Mesothelial cell of epicardium (in vitro differentiated cells): ENCODE results near the gene ZFAND4. TPM values are rescaled to one million over a fixed set of nuclear protein-coding genes. Genes with fewer than 3 reads are reported as not detected.
A peak's percentile ranks its signal among the peaks of the same experiment; 100 is the strongest.

ENCODE experiments used
- DNase-seq, 2 experiments: peaks; one replicate each; pipeline ENCODE4 v3.0.0; 2021; ENCODE audit warnings: low spot score in 2 of 2; ENCODE audit not compliant: unreplicated experiment in 2 of 2
- H3K27ac Mint-ChIP-seq: 2 replicates; pipeline ENCODE4 v1.8.0; 2021; ENCODE audit warnings: mixed read lengths
- H3K27me3 Mint-ChIP-seq: 2 replicates; pipeline ENCODE4 v1.8.0; 2021; ENCODE audit warnings: low read depth, mixed read lengths
- H3K36me3 Mint-ChIP-seq: 2 replicates; pipeline ENCODE4 v1.8.0; 2021; ENCODE audit warnings: mixed read lengths
- H3K4me1 Mint-ChIP-seq: 2 replicates; pipeline ENCODE4 v1.8.0; 2021; ENCODE audit warnings: mixed read lengths
- H3K4me3 Mint-ChIP-seq: 2 replicates; pipeline ENCODE4 v1.8.0; 2021; ENCODE audit warnings: mild to moderate bottlenecking, moderate library complexity, mixed read lengths
- H3K9me3 Mint-ChIP-seq: 2 replicates; pipeline ENCODE4 v1.8.0; 2021; ENCODE audit warnings: mixed read lengths
- total RNA-seq: library from RNA; stranded (reverse); gene quantifications from 3 replicates; pipeline ENCODE4 v1.2.1, GENCODE V29; 2021
- TF ChIP-seq, protein P1 (sequence below): fragments of 200-600 bp; sonication (generic); IDR thresholded peaks from one replicate; pipeline ENCODE4 v1.5.0; 2021; ENCODE audit warnings: antibody characterized with exemption; ENCODE audit not compliant: unreplicated experiment

The ZFAND4 gene
- total RNA-seq, 1 donor from 2014 or later, result 20.2 TPM

DNA sequence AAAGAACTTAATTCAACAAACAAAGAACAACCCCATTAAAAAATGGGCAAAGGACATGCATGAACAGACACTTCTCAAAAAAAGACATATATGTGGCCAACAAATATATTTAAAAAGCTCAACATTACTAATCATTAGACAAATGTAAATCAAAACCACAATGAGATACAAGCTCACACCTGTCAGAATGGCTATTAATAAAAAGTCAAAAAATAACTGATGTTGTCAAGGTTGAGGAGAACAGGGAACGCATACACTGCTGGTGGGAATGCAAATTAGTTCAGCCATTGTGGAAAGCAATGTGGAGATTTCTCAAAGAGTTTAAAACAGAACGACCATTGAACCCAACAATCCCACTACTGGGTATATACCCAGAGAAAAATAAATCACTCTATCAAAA, 19.1 kb downstream of the ZFAND4 start:
- Mint-ChIP-seq H3K27me3 (no peaks in the 10 kb centered on the region), H3K36me3 (peaks cover 13% of the 10 kb centered on the region), H3K9me3 (no peaks in the 10 kb centered on the region), H3K4me3 (no peak overlapping the region), H3K4me1 (peaks cover 6% of the 10 kb centered on the region), H3K27ac (no peak overlapping the region)
- TF ChIP-seq, protein P1, sequence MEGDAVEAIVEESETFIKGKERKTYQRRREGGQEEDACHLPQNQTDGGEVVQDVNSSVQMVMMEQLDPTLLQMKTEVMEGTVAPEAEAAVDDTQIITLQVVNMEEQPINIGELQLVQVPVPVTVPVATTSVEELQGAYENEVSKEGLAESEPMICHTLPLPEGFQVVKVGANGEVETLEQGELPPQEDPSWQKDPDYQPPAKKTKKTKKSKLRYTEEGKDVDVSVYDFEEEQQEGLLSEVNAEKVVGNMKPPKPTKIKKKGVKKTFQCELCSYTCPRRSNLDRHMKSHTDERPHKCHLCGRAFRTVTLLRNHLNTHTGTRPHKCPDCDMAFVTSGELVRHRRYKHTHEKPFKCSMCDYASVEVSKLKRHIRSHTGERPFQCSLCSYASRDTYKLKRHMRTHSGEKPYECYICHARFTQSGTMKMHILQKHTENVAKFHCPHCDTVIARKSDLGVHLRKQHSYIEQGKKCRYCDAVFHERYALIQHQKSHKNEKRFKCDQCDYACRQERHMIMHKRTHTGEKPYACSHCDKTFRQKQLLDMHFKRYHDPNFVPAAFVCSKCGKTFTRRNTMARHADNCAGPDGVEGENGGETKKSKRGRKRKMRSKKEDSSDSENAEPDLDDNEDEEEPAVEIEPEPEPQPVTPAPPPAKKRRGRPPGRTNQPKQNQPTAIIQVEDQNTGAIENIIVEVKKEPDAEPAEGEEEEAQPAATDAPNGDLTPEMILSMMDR, result no peak
- no peak for DNase-seq

DNA sequence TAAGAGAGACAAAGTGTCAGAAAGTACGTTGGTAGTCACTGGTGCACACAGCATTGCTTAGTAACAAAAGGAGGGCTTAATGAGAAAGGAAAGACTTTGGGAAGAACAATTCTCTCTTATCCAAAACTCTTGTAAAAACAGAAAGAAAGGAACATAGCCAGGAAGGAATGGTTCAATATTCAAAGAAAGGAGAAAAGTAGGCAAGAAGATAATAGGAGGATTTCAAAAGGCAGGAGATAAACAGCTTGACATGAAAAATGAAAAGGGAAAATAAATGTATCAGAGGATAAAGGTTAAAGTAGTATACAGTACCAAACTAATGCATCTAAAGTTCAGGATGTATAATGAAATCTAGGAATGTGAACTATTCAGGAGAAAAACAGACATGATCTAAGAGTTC, 20.1 kb downstream of the ZFAND4 start:
- TF ChIP-seq, protein P1, result no peak
- no peaks in the 10 kb centered on the region for H3K27me3 Mint-ChIP-seq
- H3K36me3 Mint-ChIP-seq, result peaks cover 14% of the 10 kb centered on the region
- H3K4me3 Mint-ChIP-seq, result no peak overlapping the region
- peak overlapping the region; percentile 3 for H3K27ac Mint-ChIP-seq
- DNase-seq, result no peak
- no peaks in the 10 kb centered on the region for H3K9me3 Mint-ChIP-seq
- H3K4me1 Mint-ChIP-seq, result peaks cover 6% of the 10 kb centered on the region

DNA sequence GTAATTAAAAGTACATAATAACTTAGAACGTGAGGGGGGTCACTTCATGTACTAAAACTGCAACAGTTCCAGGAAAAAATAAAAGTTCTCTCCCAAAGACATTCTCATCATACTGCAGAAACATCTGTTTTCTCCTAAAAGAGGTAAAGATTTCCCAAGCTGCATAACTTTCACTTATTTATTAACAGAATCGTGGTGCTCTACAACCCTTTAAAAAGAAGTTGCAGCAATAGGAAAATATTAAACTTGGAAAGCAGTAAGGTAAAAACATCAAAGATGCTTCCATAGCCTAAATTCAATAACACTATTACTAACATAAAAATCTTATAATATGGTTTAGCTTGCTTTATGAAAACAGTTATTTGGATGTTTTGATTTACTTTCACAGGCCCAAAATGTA, 23.3 kb downstream of the ZFAND4 start:
- TF ChIP-seq, protein P1, result no peak
- H3K27me3 Mint-ChIP-seq, result no peaks in the 10 kb centered on the region
- DNase-seq, result no peak
- peaks cover 17% of the 10 kb centered on the region for H3K36me3 Mint-ChIP-seq
- no peak overlapping the region for H3K4me3 Mint-ChIP-seq
- H3K4me1 Mint-ChIP-seq, result peaks cover 6% of the 10 kb centered on the region
- no peaks in the 10 kb centered on the region for H3K9me3 Mint-ChIP-seq
- H3K27ac Mint-ChIP-seq, result no peak overlapping the region

DNA sequence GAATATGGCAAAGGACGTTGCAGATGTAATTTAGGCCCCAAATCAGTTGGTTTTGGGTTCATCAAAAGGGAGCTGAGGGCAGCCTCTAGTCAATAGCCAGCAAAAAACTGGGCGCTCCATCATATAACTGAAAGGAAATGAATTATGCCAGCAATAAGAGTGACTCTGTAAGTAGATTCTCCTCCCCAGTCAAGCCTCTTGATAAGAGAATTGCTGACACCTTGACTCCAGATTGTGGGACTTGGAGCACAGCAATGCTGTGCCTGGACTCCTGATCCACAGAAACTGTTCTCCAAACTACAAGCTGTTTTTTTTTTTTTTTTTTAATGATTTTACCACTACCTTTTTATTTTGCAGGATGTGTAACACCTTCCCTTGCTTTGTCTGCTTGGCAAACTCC, 25.5 kb downstream of the ZFAND4 start:
- H3K36me3 Mint-ChIP-seq, result peaks cover 19% of the 10 kb centered on the region
- H3K9me3 Mint-ChIP-seq, result no peaks in the 10 kb centered on the region
- no peaks in the 10 kb centered on the region for H3K4me1 Mint-ChIP-seq
- TF ChIP-seq, protein P1, result no peak
- H3K27ac Mint-ChIP-seq, result no peak overlapping the region
- DNase-seq, result no peak
- no peaks in the 10 kb centered on the region for H3K27me3 Mint-ChIP-seq
- H3K4me3 Mint-ChIP-seq, result no peak overlapping the region

DNA sequence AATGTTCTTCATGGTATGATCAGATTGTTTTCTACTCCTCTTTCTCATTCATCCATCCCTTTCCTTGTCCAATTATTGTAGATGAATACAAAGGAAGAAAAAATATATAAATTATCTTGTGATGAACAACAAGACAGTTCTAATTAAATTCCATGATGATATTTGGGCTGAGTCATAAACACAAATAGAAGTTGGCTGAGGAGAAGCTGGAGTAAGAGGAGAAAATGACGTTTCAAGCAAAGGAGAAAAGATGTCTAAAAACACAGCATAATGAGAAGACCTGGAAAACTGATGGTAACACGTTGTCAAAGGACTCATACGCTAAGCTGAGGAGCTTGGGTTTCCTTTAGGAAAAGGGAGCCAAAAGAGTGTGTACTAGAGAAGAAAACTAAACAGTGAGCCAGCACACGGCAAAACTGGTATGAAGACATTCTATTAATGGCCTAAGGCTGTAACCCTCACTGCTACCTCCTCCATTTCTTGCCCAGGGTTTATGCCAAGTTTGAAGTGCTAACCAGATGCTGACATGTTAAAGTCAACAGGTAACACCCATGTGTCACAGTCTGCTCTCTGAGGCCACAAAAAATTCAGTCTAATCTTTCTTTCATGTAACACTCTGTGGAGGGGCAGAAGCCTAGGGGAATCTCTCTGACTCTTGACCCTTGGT, 26.1 kb downstream of the ZFAND4 start:
- Mint-ChIP-seq H3K27ac (no peak overlapping the region), H3K27me3 (no peaks in the 10 kb centered on the region), H3K4me3 (no peak overlapping the region), H3K9me3 (no peaks in the 10 kb centered on the region), H3K4me1 (no peaks in the 10 kb centered on the region), H3K36me3 (peaks cover 21% of the 10 kb centered on the region)
- TF ChIP-seq, protein P1, result no peak
- DNase-seq, result no peak
